Adrenal gland (tissue), 12 donors: ENCODE results near the gene HOXB8. TPM values are rescaled to one million over a fixed set of nuclear protein-coding genes. Genes with fewer than 3 reads are reported as not detected.

ENCODE experiments used
- DNase-seq, 7 donors: peaks; one replicate each; pipeline ENCODE4 v3.0.0-alpha.2; 2019 to 2020
- H3K27ac ChIP-seq, 5 donors: fragments of 200-600 bp; sonication (generic) in 4 of 5; 1 replicate in 3 of 5; 2 replicates in 2 of 5; pipeline versions ENCODE4 v1.5.1 to v1.8.0; 2016 to 2020; ENCODE audit warnings: mild to moderate bottlenecking in 1 of 5
- H3K27me3 ChIP-seq: fragments of 200-600 bp; 2 replicates; pipeline ENCODE4 v1.8.0; 2021
- H3K36me3 ChIP-seq, 2 donors: fragments of 200-600 bp; replicated peaks in 1 of 2; 1 replicate in 1 of 2; 2 replicates in 1 of 2; pipeline versions ENCODE4 v1.5.1 to v1.8.0; 2018 to 2022
- H3K4me1 ChIP-seq, 2 donors: fragments of 200-600 bp; replicated peaks in 1 of 2; 1 replicate in 1 of 2; 2 replicates in 1 of 2; pipeline versions ENCODE4 v1.5.1 to v1.8.0; 2018 to 2021
- H3K4me3 ChIP-seq, 4 donors: fragments of 200-600 bp; sonication (generic) in 3 of 4; one replicate each; pipeline ENCODE4 v1.5.1; 2016 to 2018
- H3K9me3 ChIP-seq, 3 donors: fragments of 200-600 bp; sonication (generic) in 1 of 3; replicated peaks in 1 of 3; 1 replicate in 2 of 3; 2 replicates in 1 of 3; pipeline versions ENCODE4 v1.5.1 to v1.8.0; 2016 to 2021
- POLR2A ChIP-seq, 2 donors: fragments of 450-650 bp; IDR thresholded peaks; one replicate each; pipeline ENCODE4 v1.6.1; 2017; ENCODE audit warnings: antibody characterized with exemption in 2 of 2, mild to moderate bottlenecking in 2 of 2, moderate library complexity in 1 of 2
- WGBS, 4 donors: extraction: QIAGEN DNeasy Blood & Tissue Kit in 2 of 4; methylation state at CpG; one replicate each; pipeline versions ENCODE4 v1.1.5 to v1.1.7; 2013 to 2017; 5-methylcytosine and 5-hydroxymethylcytosine counted together
- intact Hi-C, 2 donors: fragments of 100-400 bp; cut with DNase I; formaldehyde crosslinking; loops; one replicate each; pipeline versions ENCODE4 v1.14.1 to v1.15.0; 2022 to 2023
- polyA plus RNA-seq, 3 donors: library from polyadenylated mRNA; stranded (reverse); fragments of 200-250 nt in 2 of 3; fragments of 350-450 nt in 1 of 3; fragmentation: Illumina TruSeq in 1 of 3; extraction: RNeasy Lipid Tissue Mini Kit (QIAGEN cat#74804) in 1 of 3; gene quantifications; one replicate each; pipeline ENCODE4 v1.2.3, GENCODE V29; 2013 to 2014
- total RNA-seq, 9 donors: library from RNA; depleted of rRNA in 4 of 9; stranded (reverse); fragments of >200 nt in 4 of 9; fragments of 120-200 nt in 1 of 9; fragmentation: NEBNext Ultra II Directional in 1 of 9; extraction: Animal tissue kit (Norgen Biotek cat#: 25700) in 1 of 9; gene quantifications; one replicate each; pipeline versions ENCODE4 v1.1.0 to v1.2.4, GENCODE V29; 2013 to 2023
- TF ChIP-seq, protein P1 (sequence below), 6 experiments: fragments of 450-650 bp in 4 of 6; fragments of 200-600 bp in 2 of 6; sonication (generic) in 1 of 6; IDR thresholded peaks; 1 replicate in 5 of 6; 2 replicates in 1 of 6; pipeline versions ENCODE4 v1.5.1 to v1.8.0; 2016 to 2021; ENCODE audit warnings: antibody characterized with exemption in 6 of 6, mild to moderate bottlenecking in 2 of 6, moderate library complexity in 1 of 6
- donor health status: healthy with polysubstance abuse.
- donor health status: Bipolar disorder and iron deficiency.
- donor health status: DM: yes; HTN: yes; CAD: no.
- donor health status: DM: no; HTN: no; CAD: no.
- donor health status: DM: no; HTN: no; CAD: no.
- donor health status: DM: yes; HTN: yes; CAD: no.

Gene HOXB8
- total and polyA plus RNA-seq, 12 donors: 0.72 to 13.3 (median 5.9) TPM

DNA sequence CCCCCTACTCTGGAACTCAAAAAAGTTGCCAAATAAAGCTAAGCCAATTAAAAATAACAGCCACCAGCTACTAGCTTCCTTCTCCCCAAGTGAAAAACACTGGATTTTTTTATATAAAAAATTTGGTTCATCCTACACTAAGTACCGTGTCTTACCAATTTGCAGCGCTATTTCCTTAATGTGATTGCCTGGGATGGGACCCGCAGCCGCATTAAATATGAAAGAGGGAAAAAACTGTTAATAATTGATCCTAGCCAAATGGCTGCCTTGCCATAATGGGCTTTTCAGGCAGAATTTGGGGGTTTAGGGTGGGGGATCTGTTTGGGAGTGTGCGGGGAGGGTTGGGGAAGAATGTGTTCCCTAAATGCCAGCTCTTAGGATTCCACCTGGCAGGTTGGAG, 9.0 kb upstream of the HOXB8 start:
- H3K27me3 ChIP-seq: peaks cover 83% of the 10 kb centered on the region
- H3K9me3 ChIP-seq: no peaks in the 10 kb centered on the region
- DNase-seq: no peak
- H3K4me1 ChIP-seq: peaks cover 19 to 22% of the 10 kb centered on the region in 2 donors
- H3K27ac ChIP-seq: no peak overlapping the region
- intact Hi-C loops: loop anchor here in 1 of 2 donors (10.0 kb wide), 1 partner anchor 469 kb away; no protein-coding TSS in a partner anchor
- no peaks in the 10 kb centered on the region for H3K36me3 ChIP-seq
- H3K4me3 ChIP-seq: no peak overlapping the region
- TF ChIP-seq, protein P1, sequence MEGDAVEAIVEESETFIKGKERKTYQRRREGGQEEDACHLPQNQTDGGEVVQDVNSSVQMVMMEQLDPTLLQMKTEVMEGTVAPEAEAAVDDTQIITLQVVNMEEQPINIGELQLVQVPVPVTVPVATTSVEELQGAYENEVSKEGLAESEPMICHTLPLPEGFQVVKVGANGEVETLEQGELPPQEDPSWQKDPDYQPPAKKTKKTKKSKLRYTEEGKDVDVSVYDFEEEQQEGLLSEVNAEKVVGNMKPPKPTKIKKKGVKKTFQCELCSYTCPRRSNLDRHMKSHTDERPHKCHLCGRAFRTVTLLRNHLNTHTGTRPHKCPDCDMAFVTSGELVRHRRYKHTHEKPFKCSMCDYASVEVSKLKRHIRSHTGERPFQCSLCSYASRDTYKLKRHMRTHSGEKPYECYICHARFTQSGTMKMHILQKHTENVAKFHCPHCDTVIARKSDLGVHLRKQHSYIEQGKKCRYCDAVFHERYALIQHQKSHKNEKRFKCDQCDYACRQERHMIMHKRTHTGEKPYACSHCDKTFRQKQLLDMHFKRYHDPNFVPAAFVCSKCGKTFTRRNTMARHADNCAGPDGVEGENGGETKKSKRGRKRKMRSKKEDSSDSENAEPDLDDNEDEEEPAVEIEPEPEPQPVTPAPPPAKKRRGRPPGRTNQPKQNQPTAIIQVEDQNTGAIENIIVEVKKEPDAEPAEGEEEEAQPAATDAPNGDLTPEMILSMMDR (IDR thresholded peaks at IDR 0.05): no peak
- TF ChIP-seq POLR2A (IDR thresholded peaks at IDR 0.05): no peak
- 46 to 57% (median 47%) methylated on average over 5 of the region's 5 CpGs for WGBS, 4 donors

DNA sequence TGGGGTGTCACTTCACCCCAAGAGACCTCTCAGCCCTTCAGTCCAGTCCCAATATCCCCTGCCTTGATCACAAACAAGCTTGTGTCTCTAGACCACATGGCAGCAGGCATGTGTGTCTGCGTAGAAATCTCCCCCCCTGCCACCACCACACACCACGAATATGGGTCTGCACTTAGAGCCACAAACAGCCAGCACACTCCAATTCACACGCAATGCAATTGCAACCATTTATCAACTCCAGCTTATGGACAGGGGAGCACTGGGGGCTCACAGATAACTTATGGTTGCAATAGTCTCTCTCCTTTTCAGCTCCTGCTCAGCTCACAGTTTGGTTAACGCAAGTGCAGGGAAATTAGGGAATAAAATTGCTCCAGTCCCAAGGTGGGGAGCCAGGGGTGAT, 8.5 kb upstream of the HOXB8 start:
- peaks cover 77% of the 10 kb centered on the region for H3K27me3 ChIP-seq
- intact Hi-C loops: loop anchor here in 1 of 2 donors (10.0 kb wide), 1 partner anchor 469 kb away; no protein-coding TSS in a partner anchor

GRCh38 chr17:48622857-48623256, 7.8 kb upstream of the HOXB8 start:
- WGBS, 4 donors: 55 to 64% (median 58%) methylated on average over 11 of the region's 11 CpGs
- intact Hi-C loops: loop anchor here in 1 of 2 donors (10.0 kb wide), 1 partner anchor 468 kb away; no protein-coding TSS in a partner anchor

More for the DNA sequence above, 8.5 kb upstream of the HOXB8 start:
- Histone ChIP-seq H3K4me3 (no peak overlapping the region), H3K4me1 (peaks cover 19 to 22% of the 10 kb centered on the region in 2 donors), H3K36me3 (no peaks in the 10 kb centered on the region), H3K27ac (no peak overlapping the region), H3K9me3 (no peaks in the 10 kb centered on the region)
- 43 to 62% (median 54%) methylated on average over 4 of the region's 4 CpGs for WGBS, 4 donors
- TF ChIP-seq, protein P1 (IDR thresholded peaks at IDR 0.05): no peak
- no peak for TF ChIP-seq POLR2A (IDR thresholded peaks at IDR 0.05)
- DNase-seq: no peak

GRCh38 chr17:48621410-48622392, 6.6 kb upstream of the HOXB8 start:
- Histone ChIP-seq H3K9me3 (no peaks in the 10 kb centered on the region), H3K27me3 (peaks cover 75% of the 10 kb centered on the region)

More at GRCh38 chr17:48622857-48623256, 7.8 kb upstream of the HOXB8 start:
- no peak overlapping the region for H3K4me3 ChIP-seq
- H3K9me3 ChIP-seq: no peaks in the 10 kb centered on the region
- H3K4me1 ChIP-seq: peaks cover 19 to 25% of the 10 kb centered on the region in 2 donors
- peaks cover 75% of the 10 kb centered on the region for H3K27me3 ChIP-seq
- no peak for DNase-seq
- H3K27ac ChIP-seq: no peak overlapping the region
- no peak for TF ChIP-seq POLR2A (IDR thresholded peaks at IDR 0.05)
- TF ChIP-seq, protein P1 (IDR thresholded peaks at IDR 0.05): no peak
- H3K36me3 ChIP-seq: no peaks in the 10 kb centered on the region

More at GRCh38 chr17:48621410-48622392, 6.6 kb upstream of the HOXB8 start:
- Histone ChIP-seq H3K4me3 (no peak overlapping the region), H3K27ac (no peak overlapping the region), H3K4me1 (peaks cover 19 to 26% of the 10 kb centered on the region in 2 donors), H3K36me3 (no peaks in the 10 kb centered on the region)
- DNase-seq: no peak
- intact Hi-C loops: loop anchor here in 1 of 2 donors (10.0 kb wide), 1 partner anchor 467 kb away; no protein-coding TSS in a partner anchor
- 31 to 46% (median 38%) methylated on average over 22 to 41 of the region's 41 CpGs for WGBS, 4 donors
- TF ChIP-seq, protein P1 (IDR thresholded peaks at IDR 0.05): no peak
- TF ChIP-seq POLR2A (IDR thresholded peaks at IDR 0.05): no peak
